Measurements from ENCODE around the gene PGAM1.

GRCh38 chr10:97399843-97400545, 26.0 kb upstream of the PGAM1 start:
- no peak for TF ChIP-seq YY1 (IDR thresholded peaks at IDR 0.05; ENCODE audit: low read depth)
- no peak for TF ChIP-seq RAD21 (IDR thresholded peaks at IDR 0.05; ENCODE audit: low read depth)
